NCI-H2107 (cell line): Measurements from ENCODE around the gene ZNF296.

Experiments used
- DNase-seq: peaks from one replicate; lab custom pipeline; 2025; lab: John Stamatoyannopoulos, UW

Gene ZNF296

GRCh38 chr19:45103156-45103507, 26.9 kb upstream of the ZNF296 start:
- no peak for DNase-seq

- no peak for DNase-seq
These were observed 26.2 kb upstream of the ZNF296 start for GRCh38 chr19:45102481-45102880.

GRCh38 chr19:45101806-45102205, 25.5 kb upstream of the ZNF296 start:
- DNase-seq: no peak

- no peak for DNase-seq
These were observed 24.6 kb upstream of the ZNF296 start for GRCh38 chr19:45100846-45101252.

GRCh38 chr19:45100201-45100600, 23.9 kb upstream of the ZNF296 start:
- DNase-seq: no peak

- no peak for DNase-seq
These were observed 23.4 kb upstream of the ZNF296 start for GRCh38 chr19:45099467-45100191.

GRCh38 chr19:45098521-45099466, 22.5 kb upstream of the ZNF296 start:
- DNase-seq: peak; percentile 49

- DNase-seq: no peak
These were observed 21.7 kb upstream of the ZNF296 start for GRCh38 chr19:45097776-45098520.

- no peak for DNase-seq
These were observed 21.1 kb upstream of the ZNF296 start for GRCh38 chr19:45097450-45097775.

- no peak for DNase-seq
These were observed 20.4 kb upstream of the ZNF296 start for GRCh38 chr19:45096700-45097099.

- DNase-seq: no peak
These were observed 19.5 kb upstream of the ZNF296 start for GRCh38 chr19:45095496-45096413.

- DNase-seq: no peak
These were observed 18.4 kb upstream of the ZNF296 start for GRCh38 chr19:45094707-45095106.

- no peak for DNase-seq
These were observed 17.9 kb upstream of the ZNF296 start for GRCh38 chr19:45094137-45094536.

GRCh38 chr19:45092747-45093678, 16.7 kb upstream of the ZNF296 start, which contains the start of gene PPP1R37:
Gene PPP1R37, plus strand, starts transcription at chr19:45093179. Its CDS starts 147 bp downstream, at chr19:45093326.
- peak; percentile 92 for DNase-seq

- DNase-seq: peak; percentile 98
These were observed 15.0 kb upstream of the ZNF296 start for GRCh38 chr19:45091031-45091923.

- no peak for DNase-seq
These were observed 14.3 kb upstream of the ZNF296 start for GRCh38 chr19:45090606-45091005.

GRCh38 chr19:45090034-45090433, 13.8 kb upstream of the ZNF296 start:
- DNase-seq: no peak

GRCh38 chr19:45087531-45087930, 11.3 kb upstream of the ZNF296 start:
- DNase-seq: no peak

GRCh38 chr19:45086480-45086879, 10.2 kb upstream of the ZNF296 start:
- DNase-seq: no peak
